Chondrocyte (in vitro differentiated cells): Measurements from ENCODE around the gene STX11. TPM values are rescaled to one million over a fixed set of nuclear protein-coding genes. Genes with fewer than 3 reads are reported as not detected.

ENCODE experiments used
- DNase-seq: peaks from one replicate; pipeline ENCODE4 v3.0.0; 2021; ENCODE audit warnings: mixed read lengths, low spot score
- H3K27ac Mint-ChIP-seq: one replicate; pipeline ENCODE4 v1.8.0; 2021; ENCODE audit warnings: mild to moderate bottlenecking, moderate library complexity, mixed read lengths; ENCODE audit not compliant: unreplicated experiment
- H3K27me3 Mint-ChIP-seq: 2 replicates; pipeline ENCODE4 v1.8.0; 2021; ENCODE audit warnings: low read depth, mixed read lengths
- H3K36me3 Mint-ChIP-seq: 2 replicates; pipeline ENCODE4 v1.8.0; 2021; ENCODE audit warnings: low read depth, mixed read lengths
- H3K4me1 Mint-ChIP-seq: 2 replicates; pipeline ENCODE4 v1.8.0; 2021; ENCODE audit warnings: low read depth, mild to moderate bottlenecking, mixed read lengths
- H3K4me3 Mint-ChIP-seq: one replicate; pipeline ENCODE4 v1.8.0; 2021; ENCODE audit warnings: mild to moderate bottlenecking, moderate library complexity, mixed read lengths; ENCODE audit not compliant: unreplicated experiment
- H3K9me3 Mint-ChIP-seq: 2 replicates; pipeline ENCODE4 v1.8.0; 2021; ENCODE audit warnings: low read depth, mixed read lengths
- total RNA-seq: library from RNA; stranded (reverse); gene quantifications from 3 replicates; pipeline ENCODE4 v1.2.1, GENCODE V29; 2021
- TF ChIP-seq, protein P1 (sequence below): fragments of 200-600 bp; sonication (generic); IDR thresholded peaks from 2 replicates; pipeline ENCODE4 v1.5.0; 2021; ENCODE audit warnings: antibody characterized with exemption, mild to moderate bottlenecking, moderate library complexity

Gene STX11
- total RNA-seq, 1 donor from 2014 or later: 3.1 TPM

- DNase-seq: no peak
- TF ChIP-seq, protein P1, sequence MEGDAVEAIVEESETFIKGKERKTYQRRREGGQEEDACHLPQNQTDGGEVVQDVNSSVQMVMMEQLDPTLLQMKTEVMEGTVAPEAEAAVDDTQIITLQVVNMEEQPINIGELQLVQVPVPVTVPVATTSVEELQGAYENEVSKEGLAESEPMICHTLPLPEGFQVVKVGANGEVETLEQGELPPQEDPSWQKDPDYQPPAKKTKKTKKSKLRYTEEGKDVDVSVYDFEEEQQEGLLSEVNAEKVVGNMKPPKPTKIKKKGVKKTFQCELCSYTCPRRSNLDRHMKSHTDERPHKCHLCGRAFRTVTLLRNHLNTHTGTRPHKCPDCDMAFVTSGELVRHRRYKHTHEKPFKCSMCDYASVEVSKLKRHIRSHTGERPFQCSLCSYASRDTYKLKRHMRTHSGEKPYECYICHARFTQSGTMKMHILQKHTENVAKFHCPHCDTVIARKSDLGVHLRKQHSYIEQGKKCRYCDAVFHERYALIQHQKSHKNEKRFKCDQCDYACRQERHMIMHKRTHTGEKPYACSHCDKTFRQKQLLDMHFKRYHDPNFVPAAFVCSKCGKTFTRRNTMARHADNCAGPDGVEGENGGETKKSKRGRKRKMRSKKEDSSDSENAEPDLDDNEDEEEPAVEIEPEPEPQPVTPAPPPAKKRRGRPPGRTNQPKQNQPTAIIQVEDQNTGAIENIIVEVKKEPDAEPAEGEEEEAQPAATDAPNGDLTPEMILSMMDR: no peak
- no peak overlapping the region for H3K27ac Mint-ChIP-seq
- peaks cover 3% of the 10 kb centered on the region for H3K36me3 Mint-ChIP-seq
- no peak overlapping the region for H3K4me3 Mint-ChIP-seq
- peaks cover 32% of the 10 kb centered on the region for H3K4me1 Mint-ChIP-seq
- H3K27me3 Mint-ChIP-seq: no peaks in the 10 kb centered on the region
- no peaks in the 10 kb centered on the region for H3K9me3 Mint-ChIP-seq
Measured at GRCh38 chr6:144190080-144190479, 39.8 kb downstream of the STX11 start.

GRCh38 chr6:144190593-144190992, 40.3 kb downstream of the STX11 start:
- H3K36me3 Mint-ChIP-seq: peaks cover 3% of the 10 kb centered on the region
- no peak for DNase-seq
- H3K27me3 Mint-ChIP-seq: no peaks in the 10 kb centered on the region
- peaks cover 28% of the 10 kb centered on the region for H3K4me1 Mint-ChIP-seq
- no peak overlapping the region for H3K4me3 Mint-ChIP-seq
- TF ChIP-seq, protein P1: no peak
- no peaks in the 10 kb centered on the region for H3K9me3 Mint-ChIP-seq
- no peak overlapping the region for H3K27ac Mint-ChIP-seq

GRCh38 chr6:144193181-144193580, 42.9 kb downstream of the STX11 start:
- H3K27me3 Mint-ChIP-seq: no peaks in the 10 kb centered on the region
- peaks cover 33% of the 10 kb centered on the region for H3K4me1 Mint-ChIP-seq
- TF ChIP-seq, protein P1: no peak
- H3K36me3 Mint-ChIP-seq: no peaks in the 10 kb centered on the region
- no peak for DNase-seq
- peaks cover 1% of the 10 kb centered on the region for H3K9me3 Mint-ChIP-seq
- H3K27ac Mint-ChIP-seq: no peak overlapping the region
- H3K4me3 Mint-ChIP-seq: no peak overlapping the region

DNA sequence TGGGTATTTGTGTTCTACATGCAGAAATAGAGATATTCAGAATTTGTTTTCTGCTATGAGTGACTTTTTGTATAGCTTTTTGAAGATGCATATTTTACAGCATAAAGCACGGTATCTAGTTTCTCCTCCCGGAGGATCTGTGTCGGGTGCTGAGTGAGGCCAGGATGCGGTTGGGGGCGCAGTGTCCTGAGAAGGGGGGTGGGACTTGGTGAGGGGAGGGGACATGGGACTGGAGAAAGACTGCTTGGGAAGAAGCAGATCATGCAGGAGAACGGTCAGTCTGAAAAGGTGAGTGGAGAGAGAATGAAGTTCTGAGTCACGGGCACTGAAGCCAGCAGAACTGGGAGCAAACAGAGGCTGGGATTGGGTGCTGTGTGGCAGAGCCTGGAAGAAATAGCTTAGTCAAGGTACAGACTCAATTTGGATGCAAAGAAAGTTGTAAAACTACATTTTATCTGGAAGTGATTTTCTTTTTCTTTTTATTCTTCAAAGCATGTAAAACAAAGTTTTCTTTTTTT, 44.0 kb downstream of the STX11 start:
- Mint-ChIP-seq H3K27ac (no peak overlapping the region), H3K36me3 (no peaks in the 10 kb centered on the region), H3K4me3 (no peak overlapping the region), H3K27me3 (no peaks in the 10 kb centered on the region), H3K4me1 (peaks cover 28% of the 10 kb centered on the region), H3K9me3 (peaks cover 4% of the 10 kb centered on the region)
- TF ChIP-seq, protein P1: no peak
- DNase-seq: no peak

DNA sequence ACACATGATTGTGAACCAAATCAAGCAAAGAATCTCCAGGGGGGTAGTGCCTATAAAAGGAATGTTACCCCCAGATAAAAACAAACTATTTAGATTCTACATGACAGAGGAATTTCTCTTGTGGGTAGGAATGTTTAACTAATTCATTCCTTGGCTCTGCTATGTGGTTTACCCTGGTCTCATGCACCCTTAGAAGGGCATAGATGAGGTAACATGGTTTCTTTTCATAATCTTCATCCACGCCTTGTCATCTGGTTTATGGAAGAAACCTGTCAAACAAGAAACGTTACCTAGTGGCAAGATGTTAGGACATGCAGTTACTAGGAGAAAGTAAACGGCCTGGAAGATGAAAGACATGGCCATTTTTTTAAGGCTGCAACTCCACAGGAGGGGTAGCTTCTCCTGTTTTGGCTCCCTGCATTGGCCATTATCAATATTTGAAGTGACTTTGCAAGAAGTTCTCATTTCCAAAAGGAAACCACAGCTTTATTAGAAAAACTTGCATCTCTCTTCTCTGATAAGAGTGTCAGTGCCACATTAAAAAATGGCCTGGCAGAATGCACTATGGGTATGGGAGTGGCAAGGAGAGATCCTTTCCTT, 45.5 kb downstream of the STX11 start:
- H3K4me3 Mint-ChIP-seq: no peak overlapping the region
- H3K9me3 Mint-ChIP-seq: peaks cover 6% of the 10 kb centered on the region
- no peaks in the 10 kb centered on the region for H3K36me3 Mint-ChIP-seq
- H3K27ac Mint-ChIP-seq: no peak overlapping the region
- DNase-seq: no peak
- TF ChIP-seq, protein P1: no peak
- peaks cover 15% of the 10 kb centered on the region for H3K4me1 Mint-ChIP-seq
- H3K27me3 Mint-ChIP-seq: no peaks in the 10 kb centered on the region
